GM12878 (cell line): ENCODE measurements around the gene C3. TPM values are rescaled to one million over a fixed set of nuclear protein-coding genes. Genes with fewer than 3 reads are reported as not detected.

Experiments
- ATAC-seq: fragments of 200-7000 bp; cut with Tn5 transposase; 3 replicates; pipeline ENCODE4 v1.9.1; 2020; ENCODE audit warnings: mild to moderate bottlenecking, moderate library complexity
- BruUV-seq: library from RNA; stranded (reverse); fragments of 400-500 nt; replicated peaks from 2 replicates; lab custom pipeline; 2021; lab: Mats Ljungman, UMichigan
- CTCF ChIA-PET: fragments of 300-600 bp; sonication (Branson Sonifier 250); formaldehyde crosslinking; extraction: SDS; loops from one replicate; lab custom pipeline; 2021; ENCODE audit warnings: inconsistent platforms; lab: Yijun Ruan, JAX
- POLR2A ChIA-PET: fragments of 350-600 bp; formaldehyde crosslinking; extraction: SDS; loops from one replicate; lab custom pipeline; 2021; ENCODE audit warnings: inconsistent platforms; lab: Charles Lee
- RAD21 ChIA-PET: fragments of 300-600 bp; sonication (Branson Sonifier 250); formaldehyde crosslinking; loops from one replicate; lab custom pipeline; 2023; ENCODE audit warnings: antibody characterized with exemption; ENCODE audit not compliant: unreplicated experiment; lab: Charles Lee
- SMC1A ChIA-PET: fragments of 300-600 bp; sonication (Branson Sonifier 250); formaldehyde crosslinking; loops from one replicate; lab custom pipeline; 2023; ENCODE audit not compliant: unreplicated experiment, uncharacterized antibody; lab: Charles Lee
- DNase-seq: peaks from one replicate; pipeline ENCODE4 v3.0.0-alpha.2; 2011; ENCODE audit warnings: low read depth, low spot score
- FAIRE-seq: peaks from 3 replicates; lab custom pipeline; 2011; peaks lifted over from hg19 to GRCh38; lab: Jason Lieb, UNC
- H2AFZ ChIP-seq: 2 replicates; pipeline ENCODE4 v1.6.0; 2011; ENCODE audit warnings: low read depth, low read length, control low read depth; ENCODE audit not compliant: control insufficient read depth
- H3K27ac ChIP-seq: 2 replicates; pipeline ENCODE4 v1.5.1; 2011; ENCODE audit warnings: control low read depth; ENCODE audit not compliant: control insufficient read depth, insufficient read depth
- H3K27me3 ChIP-seq, 2 experiments: replicated peaks in 1 of 2; 2 replicates each; pipeline versions ENCODE4 v1.6.0 to v1.6.1; 2011; ENCODE audit warnings: low read length in 1 of 2; ENCODE audit not compliant: control insufficient read depth in 2 of 2, insufficient read depth in 2 of 2
- H3K36me3 ChIP-seq, 2 experiments: 2 replicates each; pipeline ENCODE4 v1.5.1; 2011; ENCODE audit warnings: low read length in 1 of 2; ENCODE audit not compliant: control insufficient read depth in 2 of 2, insufficient read depth in 2 of 2
- H3K4me1 ChIP-seq: 2 replicates; pipeline ENCODE4 v1.6.1; 2011; ENCODE audit warnings: mild to moderate bottlenecking, low read length, moderate library complexity, mixed read lengths; ENCODE audit not compliant: control insufficient read depth, insufficient read depth
- H3K4me2 ChIP-seq: 2 replicates; pipeline ENCODE4 v1.6.0; 2011; ENCODE audit warnings: control low read depth; ENCODE audit not compliant: control insufficient read depth, insufficient read depth
- H3K4me3 ChIP-seq: fragments of 200-600 bp; sonication (generic); 2 replicates; pipeline ENCODE4 v1.5.1; 2016
- H3K79me2 ChIP-seq: 2 replicates; pipeline ENCODE4 v1.6.0; 2011; ENCODE audit warnings: low read length; ENCODE audit not compliant: control insufficient read depth, insufficient read depth
- H3K9ac ChIP-seq: 2 replicates; pipeline ENCODE4 v1.8.0; 2011; ENCODE audit warnings: low read length, control low read depth, mixed read lengths; ENCODE audit not compliant: control insufficient read depth, insufficient read depth
- H3K9me3 ChIP-seq: replicated peaks from 3 replicates; pipeline ENCODE4 v1.5.1; 2011; ENCODE audit warnings: mild to moderate bottlenecking, low read length; ENCODE audit not compliant: control insufficient read depth, insufficient read depth
- H4K20me1 ChIP-seq: 2 replicates; pipeline ENCODE4 v1.6.0; 2011; ENCODE audit not compliant: control insufficient read depth, insufficient read depth
- BACH1 ChIP-seq: fragments of 450-650 bp; IDR thresholded peaks from 2 replicates; pipeline ENCODE4 v1.6.1; 2017; ENCODE audit warnings: mild to moderate bottlenecking, borderline replicate concordance
- BMI1 ChIP-seq: fragments of 450-650 bp; IDR thresholded peaks from 2 replicates; pipeline ENCODE4 v1.6.1; 2016; ENCODE audit warnings: mild to moderate bottlenecking, moderate library complexity, borderline replicate concordance
- CBX3 ChIP-seq: fragments of 200-600 bp; sonication (generic); IDR thresholded peaks from 2 replicates; pipeline ENCODE4 v1.6.1; 2016; ENCODE audit warnings: low read depth, borderline replicate concordance
- E4F1 ChIP-seq: fragments of 450-650 bp; IDR thresholded peaks from 2 replicates; pipeline ENCODE4 v1.6.1; 2018; ENCODE audit warnings: borderline replicate concordance, mild to moderate bottlenecking; ENCODE audit not compliant: partially characterized antibody
- EZH2 ChIP-seq: IDR thresholded peaks from 2 replicates; pipeline ENCODE4 v1.6.1; 2012; ENCODE audit warnings: low read depth, mild to moderate bottlenecking, control low read depth, inconsistent platforms, low read length, borderline replicate concordance; ENCODE audit not compliant: control insufficient read depth
- HCFC1 ChIP-seq: fragments of 150-350 bp; IDR thresholded peaks from 2 replicates; pipeline ENCODE4 v1.6.1; 2014; ENCODE audit warnings: low read length
- HSF1 ChIP-seq: fragments of 150-350 bp; IDR thresholded peaks from 2 replicates; pipeline ENCODE4 v1.6.1; 2014; ENCODE audit warnings: mild to moderate bottlenecking, low read depth, low read length
- MEF2A ChIP-seq: IDR thresholded peaks from 2 replicates; pipeline ENCODE4 v1.6.1; 2011; ENCODE audit warnings: low read depth, mild to moderate bottlenecking, low read length, moderate library complexity; ENCODE audit not compliant: insufficient read depth
- NRF1 ChIP-seq: conservative IDR thresholded peaks from 2 replicates; pipeline ENCODE4 v1.6.1; 2011; ENCODE audit warnings: mild to moderate bottlenecking, low read depth, low read length, improper control_type of control experiment
- REST ChIP-seq: IDR thresholded peaks from 2 replicates; pipeline ENCODE4 v1.6.1; 2012; ENCODE audit warnings: mild to moderate bottlenecking, low read depth, low read length
- SIN3A ChIP-seq: IDR thresholded peaks from 2 replicates; pipeline ENCODE4 v1.6.1; 2012; ENCODE audit warnings: low read depth, low read length, improper control_type of control experiment
- ZNF24 ChIP-seq: fragments of 450-650 bp; IDR thresholded peaks from 2 replicates; pipeline ENCODE4 v1.6.1; 2017; ENCODE audit warnings: antibody characterized with exemption, mild to moderate bottlenecking
- ZNF384 ChIP-seq: IDR thresholded peaks from 2 replicates; pipeline ENCODE4 v1.6.1; 2012; ENCODE audit warnings: low read depth, mild to moderate bottlenecking, low read length, improper control_type of control experiment, borderline replicate concordance
- ZSCAN29 ChIP-seq: fragments of 450-650 bp; IDR thresholded peaks from 2 replicates; pipeline ENCODE4 v1.6.1; 2017; ENCODE audit warnings: mild to moderate bottlenecking, moderate library complexity
- WGBS: methylation state at CpG from one replicate; pipeline ENCODE4 v1.1.6; 2016; ENCODE audit warnings: low lambda C conversion rate; ENCODE audit not compliant: insufficient replicate concordance, insufficient coverage; ENCODE audit errors: missing lambda C conversion rate; 5-methylcytosine and 5-hydroxymethylcytosine counted together
- in situ Hi-C: fragments of 300-500 bp; cut with MboI; formaldehyde crosslinking; loops from 9 replicates; pipeline ENCODE4 v1.14.3; 2018; ENCODE audit warnings: mixed read lengths
- intact Hi-C: fragments of 100-400 bp; cut with micrococcal nuclease; formaldehyde crosslinking; loops from one replicate; pipeline ENCODE4 v1.14.2; 2022; ENCODE audit not compliant: unreplicated experiment
- polyA plus RNA-seq, 11 experiments: library from polyadenylated mRNA; depleted of rRNA in 4 of 11; unstranded in 6 of 11; stranded (reverse) in 5 of 11; fragments of >200 nt; fragmentation: Nextera tagmentation in 4 of 11; fragmentation: Illumina TruSeq in 1 of 11; extraction: Ambion mirVana in 4 of 11; extraction: Trizol in 1 of 11; gene quantifications; 1 replicate in 1 of 11; 2 replicates in 10 of 11; pipeline versions ENCODE4 v1.2.1 to v1.2.3, GENCODE V29; 2011 to 2016; ENCODE audit warnings: inconsistent platforms in 2 of 11, missing spikeins in 2 of 11, low read depth in 1 of 11
- total RNA-seq, 4 experiments: library from RNA; depleted of rRNA in 3 of 4; stranded (reverse); fragments of >200 nt in 3 of 4; fragmentation: Illumina TruSeq in 1 of 4; extraction: Trizol in 1 of 4; gene quantifications; 2 replicates each; pipeline versions ENCODE4 v1.2.1 to v1.2.3, GENCODE V29; 2013 to 2021

Gene C3
- total and polyA plus RNA-seq, 10 of the 15 experiments (the other 5 are each of a cell fraction or from before 2014, with no cell fraction given), result 0.20 to 6.7 (median 0.72) TPM

GRCh38 chr19:6651965-6652804 is 68.3 kb downstream of the C3 start:
- TF ChIP-seq BMI1 (no peak), ZNF384 (no peak), HCFC1 (no peak), EZH2 (no peak), ZSCAN29 (no peak), REST (no peak), ZNF24 (no peak), NRF1 (no peak), HSF1 (no peak), E4F1 (no peak), MEF2A (no peak), BACH1 (no peak), SIN3A (no peak), CBX3 (no peak)
- TF ChIP-seq, all 136 proteins: peak for 0
- H3K36me3 ChIP-seq, result no peaks in the 10 kb centered on the region
- RAD21 ChIA-PET, result interaction anchor here (0.7 to 4.1 kb wide), 6 partner anchors 10 to 54 kb away, joined by 3 to 23 read pairs (median 6); partner anchors contain the start of gene TNFSF14
- FAIRE-seq, result no peak
- 58% methylated on average over 6 of the region's 6 CpGs for WGBS
- H3K27ac ChIP-seq, result no peak overlapping the region
- intact Hi-C loops, result no loop called here
- SMC1A ChIA-PET, result interaction anchor here (0.7 to 6.0 kb wide), 13 partner anchors 9 to 264 kb away, joined by 3 to 58 read pairs (median 4); partner anchors contain the start of gene TNFSF14
- peaks cover 17% of the 10 kb centered on the region for H3K4me1 ChIP-seq
- H4K20me1 ChIP-seq, result no peaks in the 10 kb centered on the region
- no peaks in the 10 kb centered on the region; the same call in 2 of the 3 replicates for H3K9me3 ChIP-seq
- no peak overlapping the region for H2AFZ ChIP-seq
- no peaks in the 10 kb centered on the region for H3K27me3 ChIP-seq
- H3K4me2 ChIP-seq, result no peak overlapping the region
- in situ Hi-C loops, result no loop called here
- H3K4me3 ChIP-seq, result no peak overlapping the region
- no peak overlapping the region for H3K9ac ChIP-seq
- POLR2A ChIA-PET, result interaction anchor here (0.7 to 3.4 kb wide), 11 partner anchors 8 to 1084 kb away, joined by 3 to 22 read pairs (median 4); partner anchors contain the start of gene TNFSF14
- H3K79me2 ChIP-seq, result no peaks in the 10 kb centered on the region
- CTCF ChIA-PET, result interaction anchor here (0.6 to 1.8 kb wide), 7 partner anchors 12 to 212 kb away, joined by 3 to 6 read pairs (median 3); partner anchors contain the start of gene GPR108
- BruUV-seq, result no TSS peak
- no peak for ATAC-seq
- DNase-seq, result no peak
